NCI-H1930 (cell line): ENCODE data around the gene ENAM.
"Not testable (repeated sequence)": the region's sequence is repeated elsewhere in the genome, so short reads cannot be mapped to it uniquely, and the experiment has no call there.

Source experiments
- DNase-seq, 2 experiments: peaks; one replicate each; lab custom pipeline; 2025; lab: John Stamatoyannopoulos, UW

ENAM gene

DNA sequence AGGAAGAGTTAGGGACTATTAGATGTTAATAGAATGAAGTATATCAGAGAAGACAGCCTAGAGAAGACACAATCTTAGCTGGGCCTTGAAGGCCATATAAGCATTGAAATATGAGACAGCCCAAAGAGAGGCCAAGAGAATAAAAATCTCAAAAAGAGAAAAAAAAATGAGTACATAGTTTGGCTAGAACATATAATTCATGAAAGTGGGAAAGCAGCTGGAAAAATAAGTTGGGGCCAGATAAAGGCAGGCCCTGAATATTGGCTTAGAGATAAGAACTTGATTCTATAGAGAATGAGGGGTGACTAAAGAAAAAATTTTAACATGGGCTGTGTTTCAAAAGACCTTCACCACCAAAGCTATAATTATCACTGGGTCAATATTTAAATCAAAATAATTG, 52.4 kb downstream of the ENAM start:
- no peak for DNase-seq

DNA sequence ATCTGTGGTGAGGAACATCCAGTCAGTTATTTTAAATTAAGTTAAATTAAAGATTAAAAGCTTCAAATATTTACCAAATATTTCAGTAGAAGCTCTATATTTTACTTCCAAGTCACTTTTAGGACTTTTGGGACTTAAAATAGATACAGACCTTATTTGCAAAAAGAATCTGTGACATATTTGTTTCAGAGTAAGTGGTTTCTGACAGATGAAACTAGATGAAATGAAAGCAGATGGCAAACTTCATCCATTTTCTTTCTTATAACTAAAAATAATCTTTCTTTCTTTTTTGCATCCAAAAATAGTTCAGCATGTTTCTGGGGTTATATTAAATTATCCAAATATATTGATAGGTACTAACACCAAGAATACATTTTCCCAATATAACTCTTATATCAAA, 53.2 kb downstream of the ENAM start:
- DNase-seq: no peak

DNA sequence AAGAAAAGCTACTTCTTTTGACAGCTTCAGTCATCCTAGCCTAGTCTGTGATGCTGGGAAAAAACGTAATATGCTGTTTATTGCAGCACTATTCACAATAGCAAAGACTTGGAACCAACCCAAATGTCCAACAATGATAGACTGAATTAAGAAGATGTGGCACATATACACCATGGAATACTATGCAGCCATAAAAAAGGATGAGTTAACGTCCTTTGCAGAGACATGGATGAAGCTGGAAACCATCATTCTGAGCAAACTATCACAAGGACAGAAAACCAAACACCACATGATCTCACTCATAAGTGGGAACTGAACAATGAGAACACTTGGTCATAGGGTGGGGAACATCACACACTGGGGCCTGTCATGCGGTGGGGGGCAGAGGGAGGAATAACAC, 53.6 kb downstream of the ENAM start:
- DNase-seq: not testable (repeated sequence)

DNA sequence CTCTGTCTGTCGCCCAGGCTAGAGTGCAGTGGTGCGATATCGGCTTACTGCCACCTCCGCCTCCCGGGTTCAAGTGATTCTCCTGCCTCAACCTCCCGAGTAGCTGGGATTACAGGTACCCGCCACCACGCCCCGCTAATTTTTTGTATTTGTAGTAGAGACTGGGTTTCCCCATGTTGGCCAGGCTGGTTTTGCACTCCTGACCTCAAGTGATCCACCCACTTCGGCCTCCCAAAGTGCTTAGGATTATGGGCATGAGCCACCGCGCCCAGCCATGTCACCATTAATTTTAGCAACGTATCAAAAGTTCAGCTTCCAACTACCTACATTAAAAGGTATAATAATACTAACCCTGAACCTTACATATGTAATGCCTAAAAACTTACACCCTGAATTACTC, 58.8 kb downstream of the ENAM start:
- no peak for DNase-seq

DNA sequence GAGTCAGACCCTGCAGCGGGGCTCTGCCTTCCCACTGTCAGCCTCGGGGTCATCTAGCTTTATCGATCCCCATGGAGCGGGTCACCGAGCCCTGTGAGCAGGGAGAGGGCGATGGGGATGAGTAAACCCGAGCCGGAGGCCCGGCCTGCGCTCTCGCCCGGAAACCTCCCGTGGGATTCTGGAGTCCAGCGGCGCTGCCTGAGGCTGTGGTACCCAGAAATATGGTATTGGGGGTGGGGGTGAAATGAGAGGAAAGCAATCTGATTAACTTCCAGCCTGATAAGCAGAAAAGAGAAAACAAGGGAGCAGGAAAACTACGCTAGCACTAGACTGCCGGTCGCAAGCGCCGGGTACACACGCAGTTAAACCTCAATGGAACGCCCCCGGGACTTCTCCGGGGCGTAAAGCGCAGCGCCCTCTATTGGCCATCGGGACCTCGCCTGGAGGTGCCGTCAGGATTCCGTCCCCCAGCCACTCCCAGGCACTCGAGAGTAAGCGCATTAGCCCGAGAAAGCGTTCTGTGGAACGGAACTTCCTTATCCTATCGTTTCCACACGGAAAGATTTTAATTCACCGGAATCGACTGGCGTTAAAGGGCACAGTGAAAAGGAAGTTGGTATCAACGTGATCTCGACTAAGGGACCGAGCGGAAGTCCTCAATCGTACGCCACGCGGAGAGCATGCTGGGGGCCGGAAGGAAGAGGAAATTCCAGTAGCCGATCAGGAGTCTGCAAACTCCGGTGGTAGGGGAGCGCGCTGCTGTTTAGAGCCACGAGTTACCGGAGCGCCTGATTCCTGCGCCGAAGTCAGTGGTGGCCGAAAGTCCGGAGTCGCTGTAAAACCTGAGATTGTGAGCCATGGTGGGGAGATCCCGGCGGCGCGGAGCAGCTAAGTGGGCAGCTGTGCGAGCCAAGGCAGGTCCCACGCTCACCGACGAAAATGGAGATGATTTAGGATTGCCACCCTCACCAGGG, 59.6 kb downstream of the ENAM start, which contains the start of gene UTP3:
Gene UTP3, plus strand, starts transcription at position 712 of the 974 bp plus-strand sequence. Its CDS starts 146 bp downstream, at position 858.
- peak; percentile 94 to 96 for DNase-seq

DNA sequence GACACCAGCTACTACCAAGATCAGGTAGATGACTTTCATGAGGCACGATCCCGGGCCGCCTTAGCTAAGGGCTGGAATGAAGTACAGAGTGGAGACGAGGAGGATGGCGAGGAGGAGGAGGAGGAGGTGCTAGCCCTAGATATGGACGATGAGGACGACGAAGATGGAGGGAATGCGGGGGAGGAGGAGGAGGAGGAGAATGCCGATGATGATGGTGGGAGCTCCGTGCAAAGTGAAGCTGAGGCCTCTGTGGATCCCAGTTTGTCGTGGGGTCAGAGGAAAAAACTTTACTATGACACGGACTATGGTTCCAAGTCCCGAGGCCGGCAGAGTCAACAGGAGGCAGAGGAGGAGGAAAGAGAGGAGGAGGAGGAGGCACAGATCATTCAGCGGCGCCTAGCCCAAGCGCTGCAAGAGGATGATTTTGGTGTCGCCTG, 60.3 kb downstream of the ENAM start:
- DNase-seq: no peak

DNA sequence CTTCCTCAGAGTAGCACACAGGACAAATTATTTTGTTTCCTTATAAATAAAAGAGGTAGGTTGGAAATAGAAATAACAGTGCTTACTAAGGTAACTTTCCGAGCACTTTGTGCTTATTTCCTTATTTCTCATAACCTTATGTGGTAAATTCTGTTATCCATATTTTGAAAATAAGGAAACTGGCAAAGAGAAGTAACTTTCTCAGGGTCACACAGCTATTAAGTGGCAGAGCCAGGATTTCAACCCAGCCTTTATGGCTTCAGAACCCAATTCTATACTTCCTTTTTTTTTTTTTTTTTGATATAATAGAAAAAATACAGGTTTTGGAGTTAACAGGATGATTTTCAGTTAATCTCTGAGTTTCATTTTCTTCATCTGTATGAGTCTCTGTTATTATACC, 63.1 kb downstream of the ENAM start:
- DNase-seq: no peak

DNA sequence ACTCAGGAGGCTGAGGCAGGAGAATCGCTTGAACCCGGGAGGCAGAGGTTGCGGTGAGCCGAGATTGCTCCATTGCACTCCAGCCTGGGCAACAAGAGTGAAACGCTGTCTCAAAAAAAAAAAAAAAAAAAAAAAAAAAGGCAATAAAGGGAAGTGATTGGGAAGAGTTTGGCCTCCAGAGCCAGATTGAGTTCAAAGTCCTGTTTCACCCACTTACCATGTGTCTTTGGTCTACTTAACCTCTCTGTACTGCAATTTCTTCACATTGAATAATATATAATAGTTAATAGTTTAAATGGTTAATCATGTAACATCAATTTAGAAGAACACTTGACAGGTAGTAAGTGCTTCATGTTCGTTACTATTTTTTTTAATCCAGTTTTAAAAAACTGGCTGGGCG, 66.1 kb downstream of the ENAM start:
- DNase-seq: not testable (repeated sequence)
